ENCODE measurements around the gene PIF1.

Gene PIF1

GRCh38 chr15:64825431-64826294 is at the start of gene PIF1:
TSS of gene PIF1 (minus strand) at chr15:64825647. CDS start at chr15:64824335, 1,312 bp downstream.
- peak; percentile 98 for DNase-seq

DNA sequence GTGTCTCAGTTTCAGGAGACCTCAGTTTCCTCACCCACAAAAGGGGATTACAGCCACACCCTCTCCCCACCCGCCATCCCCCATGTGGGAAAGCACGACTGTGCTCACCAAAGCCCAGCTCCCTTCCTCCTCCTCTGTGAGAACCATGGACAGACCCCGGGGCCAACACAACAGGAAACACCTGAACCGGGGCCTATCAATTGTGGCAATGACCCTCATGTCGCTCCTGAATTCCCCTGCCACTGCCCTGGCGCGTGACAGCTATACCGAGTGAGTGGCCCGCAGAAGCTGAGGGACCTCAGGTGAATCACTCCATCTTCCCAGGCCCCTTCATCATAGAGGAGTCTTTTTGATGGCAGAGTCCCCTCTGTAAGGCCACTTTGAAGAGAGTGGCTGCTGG is 44.9 kb upstream of the PIF1 start:
- DNase-seq, result no peak

DNA sequence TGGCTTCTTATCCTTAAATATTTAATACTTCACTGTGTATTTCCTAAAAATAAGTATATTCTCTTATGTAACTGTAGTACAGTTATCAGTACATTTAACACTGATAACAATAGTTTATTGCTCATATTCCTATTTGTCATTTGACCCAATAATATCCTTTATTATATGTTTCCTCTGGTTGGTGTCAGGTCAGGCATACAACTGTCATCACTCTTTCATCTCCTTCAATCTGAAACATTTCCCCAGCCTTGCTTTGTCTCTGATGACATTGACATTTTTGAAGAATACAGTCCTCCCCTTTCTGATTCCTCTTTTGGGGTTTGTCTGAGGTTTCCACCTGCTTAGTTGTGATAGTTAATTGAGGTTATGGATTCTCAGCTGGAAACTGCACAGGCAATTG is 44.1 kb upstream of the PIF1 start:
- no peak for DNase-seq

GRCh38 chr15:64865998-64866520 is 40.6 kb upstream of the PIF1 start:
- no peak for DNase-seq

GRCh38 chr15:64865126-64865997 is 39.9 kb upstream of the PIF1 start:
- DNase-seq, result no peak

DNA sequence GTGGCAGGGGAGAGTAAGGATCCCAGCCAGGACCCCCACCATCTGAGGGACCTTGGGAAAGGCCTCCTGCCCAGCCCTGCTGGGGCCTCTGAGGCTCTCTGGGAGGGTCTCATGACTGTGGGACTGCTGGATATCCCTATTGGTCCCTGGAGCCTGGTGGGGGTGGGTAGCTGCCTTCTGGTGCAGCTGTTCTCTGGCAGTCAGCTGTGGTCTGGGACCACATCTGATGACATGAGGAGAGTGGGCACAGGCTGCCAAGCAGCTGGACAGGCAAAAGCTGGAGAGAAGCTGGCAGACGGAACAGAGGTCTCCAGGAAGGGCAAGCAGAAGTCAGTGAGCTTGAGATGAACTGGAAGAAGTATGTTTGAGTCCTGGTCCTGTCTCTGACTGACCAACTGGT is 38.6 kb upstream of the PIF1 start:
- no peak for DNase-seq

DNA sequence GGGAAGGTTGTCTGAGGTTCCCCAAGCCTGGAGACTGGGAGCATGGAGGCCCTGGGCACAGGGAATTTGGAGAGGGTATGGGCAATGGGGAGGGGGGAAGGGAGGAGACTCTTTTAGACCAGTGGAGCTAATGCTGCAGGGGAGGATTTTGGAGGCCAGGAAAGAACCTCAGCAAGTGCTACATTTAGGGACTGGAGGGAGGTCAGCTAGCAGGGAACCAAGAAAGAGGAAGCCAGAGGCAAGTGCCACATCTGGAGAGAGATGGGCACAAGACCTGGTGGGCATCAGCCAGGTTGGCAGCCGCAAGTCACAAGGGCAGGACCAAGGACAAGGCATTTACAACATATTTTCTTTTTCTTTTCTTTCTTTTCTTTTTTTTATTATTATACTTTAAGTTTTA is 37.0 kb upstream of the PIF1 start:
- DNase-seq, result no peak

DNA sequence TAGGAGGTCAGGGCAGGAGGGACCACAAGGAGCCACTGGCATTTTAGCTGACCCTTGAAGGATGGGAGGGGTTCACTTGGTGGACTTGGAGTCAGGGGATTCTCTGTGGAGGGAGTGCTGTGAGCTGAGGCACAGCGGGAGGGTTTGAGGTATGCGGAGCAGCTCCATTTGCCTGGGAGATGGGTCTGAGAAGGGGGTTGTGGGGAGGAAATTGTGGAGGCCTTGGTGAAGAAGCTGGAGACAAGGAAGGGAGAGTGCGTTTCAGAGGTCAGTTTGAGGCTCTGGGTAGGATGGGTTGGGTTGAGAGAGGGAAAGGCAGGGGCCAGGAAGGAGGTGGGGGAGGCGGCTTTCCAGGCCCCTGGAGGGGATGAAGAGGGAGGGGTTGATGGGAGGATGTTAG is 36.5 kb upstream of the PIF1 start:
- DNase-seq, result no peak

DNA sequence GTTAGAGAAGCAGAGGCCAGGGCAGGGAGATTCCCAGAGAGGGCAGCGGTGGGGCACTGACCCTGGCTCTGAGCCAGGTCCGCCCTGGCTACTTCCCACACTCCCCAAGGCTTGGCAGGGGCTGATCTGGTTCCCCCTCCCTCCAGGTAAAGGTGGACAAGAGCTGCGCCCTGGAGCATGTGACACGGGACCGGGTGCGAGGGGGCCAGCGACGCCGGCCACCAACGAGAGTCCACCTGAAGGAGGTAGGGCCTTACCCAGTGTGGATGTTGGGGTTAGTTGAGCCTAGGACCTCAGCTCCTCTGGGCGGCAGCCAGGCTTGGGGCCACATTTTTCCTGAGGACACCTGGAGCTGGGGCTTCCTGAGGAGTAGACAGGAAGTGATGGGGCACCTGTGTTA is 35.9 kb upstream of the PIF1 start:
- no peak for DNase-seq

- no peak for DNase-seq
These were observed 33.8 kb upstream of the PIF1 start for GRCh38 chr15:64859226-64859625.

GRCh38 chr15:64858021-64858575 is 32.7 kb upstream of the PIF1 start:
- no peak for DNase-seq

GRCh38 chr15:64857421-64857820 is 32.0 kb upstream of the PIF1 start:
- no peak for DNase-seq

- DNase-seq, result no peak
These were observed 31.1 kb upstream of the PIF1 start for GRCh38 chr15:64856429-64857145.

DNA sequence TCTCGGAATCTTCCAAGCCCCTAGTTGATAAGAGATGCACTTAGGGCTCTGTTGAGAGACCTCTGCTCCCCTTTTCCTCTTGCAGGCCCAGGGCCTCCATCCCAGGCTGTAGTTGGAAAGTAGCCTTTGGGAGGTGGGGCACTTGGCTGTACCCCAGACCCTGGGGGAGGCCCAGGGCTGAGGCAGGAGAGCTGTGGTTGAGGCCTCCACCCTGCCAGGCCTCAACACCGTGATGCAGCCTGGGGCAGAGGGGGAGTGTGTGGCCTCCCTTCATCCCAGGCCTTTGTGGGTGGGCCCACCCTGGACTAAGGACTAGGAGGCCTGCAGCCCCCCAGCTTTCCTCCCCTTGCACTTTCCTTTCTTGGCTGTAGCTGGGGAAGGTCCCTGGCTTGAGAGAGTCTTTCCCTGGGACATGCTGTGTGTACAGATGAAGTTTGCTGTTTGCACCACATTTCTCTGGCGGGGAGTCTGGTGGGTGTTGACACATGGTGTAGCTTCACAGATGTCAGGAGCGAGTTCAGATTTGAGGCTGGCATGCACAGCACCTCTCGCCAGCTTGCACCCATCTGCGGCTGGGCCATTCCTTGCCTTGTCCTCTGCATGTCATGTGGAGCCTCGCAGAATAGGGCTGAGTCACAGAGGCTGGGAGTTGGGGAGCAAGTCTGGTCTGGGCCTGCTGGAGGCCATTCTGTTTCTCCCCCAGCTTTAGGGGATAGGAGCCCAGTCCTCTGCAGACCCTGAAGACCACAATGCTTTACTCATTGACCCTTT is 29.9 kb upstream of the PIF1 start:
- DNase-seq, result no peak

GRCh38 chr15:64854526-64854925 is 29.1 kb upstream of the PIF1 start:
- no peak for DNase-seq

DNA sequence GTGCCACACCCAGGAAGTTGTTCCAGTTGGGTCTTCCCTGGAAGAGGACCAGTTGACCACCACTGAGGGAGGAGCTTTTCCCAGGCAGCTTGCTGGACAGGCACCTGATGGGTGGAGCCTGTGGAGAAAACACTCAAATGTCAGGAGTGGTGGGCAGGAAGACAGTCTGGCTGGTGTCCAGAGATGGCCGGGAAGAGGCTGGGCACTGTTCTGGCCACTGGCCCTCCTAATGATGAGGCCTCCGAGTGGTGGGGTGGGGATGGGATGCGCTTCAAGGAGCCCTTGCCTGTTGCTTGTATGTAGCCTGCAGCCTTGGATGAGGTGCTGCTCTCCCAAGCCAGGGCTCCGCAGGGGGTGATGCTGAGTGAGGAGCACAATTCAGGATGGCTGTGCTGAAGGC is 28.6 kb upstream of the PIF1 start:
- no peak for DNase-seq

- DNase-seq, result no peak
These were observed 26.0 kb upstream of the PIF1 start for GRCh38 chr15:64851503-64851840.

DNA sequence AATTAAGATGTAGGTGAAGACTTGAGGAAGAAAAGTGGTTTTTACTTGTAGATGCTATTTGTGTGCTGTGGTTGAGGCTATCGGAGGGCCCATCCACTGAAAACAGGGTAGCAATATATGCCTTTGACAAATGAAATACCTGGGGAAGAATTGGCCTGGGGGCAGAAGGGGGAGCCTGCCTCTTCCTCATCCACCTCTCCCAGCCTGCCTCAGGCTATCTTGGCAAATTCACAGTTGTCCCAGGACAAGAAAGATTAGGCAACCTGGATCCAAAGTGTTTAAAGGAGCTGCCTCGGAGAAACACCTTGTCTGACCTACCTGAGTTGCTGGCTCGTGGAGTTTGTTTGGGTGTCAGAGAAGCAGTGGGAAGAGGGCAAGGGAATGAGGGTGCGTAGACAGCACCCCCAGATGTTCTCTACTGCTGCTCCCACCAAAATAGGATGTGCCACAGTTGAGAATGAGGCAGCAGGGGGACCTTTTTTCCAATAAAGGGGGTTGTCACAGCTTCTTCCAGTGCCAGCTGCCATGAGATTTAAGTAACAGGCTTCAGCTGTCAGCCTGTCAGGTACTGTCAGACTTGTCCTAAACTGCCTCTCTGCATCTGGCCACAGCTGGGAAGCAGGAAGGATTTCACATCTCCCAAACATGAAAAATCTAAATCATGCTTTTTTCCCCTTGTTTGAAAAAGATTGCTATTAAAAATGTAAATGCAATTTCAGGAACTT is 25.5 kb upstream of the PIF1 start:
- no peak for DNase-seq

DNA sequence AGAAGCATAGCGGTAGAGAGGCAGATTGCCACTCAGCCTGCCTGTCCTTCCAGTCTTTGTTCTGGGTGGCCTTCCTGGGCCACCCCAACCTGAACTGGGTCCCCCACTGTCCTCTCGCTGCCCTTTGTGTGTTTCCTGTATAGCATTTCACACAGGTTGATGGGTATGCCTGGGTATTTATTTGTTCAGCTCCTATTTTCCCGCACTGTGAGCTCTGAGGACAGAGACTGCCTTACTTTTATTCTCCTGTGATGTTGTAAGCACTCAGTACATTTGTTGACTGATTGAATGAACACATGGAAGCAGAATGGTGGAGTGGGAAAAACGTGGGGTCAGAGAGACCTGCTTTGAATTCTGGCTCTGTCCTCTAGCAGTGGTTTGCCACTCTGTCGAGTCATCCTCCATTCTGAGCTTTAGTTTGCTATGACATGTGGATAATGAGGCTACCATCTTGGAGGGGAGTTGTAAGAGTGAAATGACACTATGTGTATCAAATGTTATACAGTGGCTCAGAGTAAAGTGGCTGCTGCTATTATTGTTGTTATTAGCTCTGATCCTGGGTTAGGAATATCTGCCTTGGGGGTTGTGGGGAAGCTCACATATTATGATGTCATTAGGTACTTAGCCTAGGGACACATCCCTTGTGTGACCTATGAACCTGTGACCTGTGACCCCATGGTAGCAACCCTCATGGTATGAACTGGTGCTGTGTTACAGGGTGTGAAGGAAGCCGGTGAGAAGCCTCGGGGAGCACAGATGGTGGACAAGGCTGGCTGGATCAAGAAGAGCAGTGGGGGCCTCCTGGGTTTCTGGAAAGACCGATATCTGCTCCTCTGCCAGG is 22.6 kb upstream of the PIF1 start:
- DNase-seq, result no peak

- DNase-seq, result no peak
These were observed 22.0 kb upstream of the PIF1 start for GRCh38 chr15:64847448-64847847.
